G401.6 (cell line): Measurements from ENCODE around the gene FHIT.
"Not testable (repeated sequence)": the region's sequence is repeated elsewhere in the genome, so short reads cannot be mapped to it uniquely, and the experiment has no call there.

ENCODE experiments used
- FAIRE-seq: peaks from 2 replicates; lab custom pipeline; 2012; peaks lifted over from hg19 to GRCh38; lab: Jason Lieb, UNC

The FHIT gene

DNA sequence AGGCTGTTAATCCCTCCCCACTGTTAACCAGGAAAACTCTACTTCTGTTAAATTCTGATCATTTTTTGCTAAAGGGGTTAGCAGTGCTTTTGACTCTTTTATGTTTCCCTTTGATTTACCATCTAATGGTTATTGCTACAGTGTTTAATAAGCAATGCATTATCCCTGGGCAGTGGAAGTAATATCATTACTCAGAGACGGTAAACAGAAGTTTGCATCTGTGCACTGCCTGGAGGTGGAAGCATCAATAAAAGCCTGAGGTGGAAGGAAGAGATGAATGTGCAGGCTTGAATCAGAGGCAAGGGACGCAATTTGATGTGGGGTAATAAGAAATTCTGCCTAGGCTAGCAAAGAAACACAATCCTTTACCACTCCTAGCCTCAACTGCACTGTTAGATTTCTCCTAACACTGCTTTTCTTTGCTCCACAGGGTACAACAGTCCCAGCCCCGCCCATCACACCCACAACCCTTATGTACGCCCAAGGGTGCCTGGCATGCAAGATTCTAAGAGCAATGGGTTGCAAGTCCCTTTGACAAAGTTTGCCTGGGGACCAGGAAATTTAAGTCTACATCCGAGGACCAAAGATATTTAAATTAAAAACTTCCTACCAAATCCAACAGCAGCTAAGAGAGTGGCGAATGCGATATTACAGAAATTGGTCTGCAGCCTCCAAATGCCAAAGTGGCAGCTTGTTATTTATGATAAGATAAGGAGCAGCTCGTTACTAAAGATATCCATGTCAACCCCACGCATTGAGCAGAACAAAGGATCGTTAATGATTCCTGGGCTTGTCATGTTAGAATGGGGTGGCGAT is 261.4 kb downstream of the FHIT start:
- no peak for FAIRE-seq

DNA sequence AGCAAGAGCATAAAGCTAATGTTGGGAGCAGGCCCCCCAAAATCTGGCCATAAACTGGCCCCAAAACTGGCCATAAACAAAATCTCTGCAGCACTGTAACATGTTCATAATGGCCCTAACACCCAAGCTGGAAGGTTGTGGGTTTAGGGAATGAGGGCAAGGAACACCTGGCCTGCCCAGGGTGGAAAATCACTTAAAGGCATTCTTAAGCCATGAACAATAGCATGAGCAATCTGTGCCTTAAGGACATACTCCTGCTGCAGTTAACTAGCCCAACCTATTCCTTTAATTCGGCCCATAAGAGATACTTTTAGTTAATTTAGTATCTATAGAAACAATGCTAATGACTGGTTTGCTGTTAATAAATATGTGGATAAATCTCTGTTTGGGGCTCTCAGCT is 264.1 kb downstream of the FHIT start:
- not testable (repeated sequence) for FAIRE-seq

DNA sequence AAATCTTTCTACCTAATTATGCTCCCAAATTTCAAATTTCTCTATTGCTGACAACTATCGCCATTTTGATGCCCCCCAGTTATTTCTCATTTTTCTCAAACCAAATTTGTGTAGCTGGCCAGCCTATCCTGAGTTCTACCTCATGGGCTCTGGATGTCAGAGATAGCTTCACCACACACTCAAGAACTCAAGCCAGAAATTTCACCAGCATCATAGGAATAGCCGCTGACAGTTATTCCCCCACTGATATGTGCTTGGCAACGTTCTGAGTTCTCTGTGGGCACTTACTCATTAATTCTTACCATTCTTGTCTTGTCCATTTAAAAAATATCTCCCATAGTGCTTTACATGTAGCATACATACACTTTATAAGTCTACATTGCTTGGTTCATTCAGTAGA is 264.7 kb downstream of the FHIT start:
- no peak for FAIRE-seq

DNA sequence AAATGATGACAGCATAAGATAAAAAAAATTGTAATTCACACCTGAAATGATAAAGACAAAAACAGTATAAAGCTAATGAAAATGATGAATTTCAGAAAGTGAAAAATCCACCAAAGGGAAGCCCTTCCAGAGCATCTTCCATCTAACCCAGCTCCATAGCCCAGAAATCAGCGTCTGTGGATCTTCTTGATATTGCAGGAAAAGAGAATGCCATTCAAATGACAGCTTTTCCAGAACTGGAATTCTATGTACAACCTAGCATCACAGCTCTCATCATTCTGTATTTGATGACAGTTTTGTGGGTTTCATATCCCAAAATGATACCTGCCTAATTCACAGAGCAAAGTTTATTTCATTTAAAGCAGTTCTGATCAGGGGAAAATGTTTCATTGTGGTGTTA is 267.3 kb downstream of the FHIT start:
- FAIRE-seq = no peak

DNA sequence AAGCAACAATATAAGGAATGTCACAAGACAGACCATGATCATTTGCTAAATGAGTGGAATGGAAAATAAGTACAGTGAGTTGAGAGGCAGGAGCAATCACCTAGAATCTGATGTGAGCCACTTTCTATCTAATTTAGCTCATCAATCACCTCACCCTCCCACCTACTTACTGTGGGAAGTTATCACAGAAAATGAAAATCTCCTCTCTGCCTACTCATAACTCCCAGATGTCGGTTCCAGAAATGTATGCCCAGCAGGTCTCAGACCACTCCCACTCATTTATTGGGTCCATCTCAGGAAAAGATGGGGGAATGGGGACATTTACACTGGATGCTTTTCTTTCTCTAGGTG is 270.9 kb downstream of the FHIT start:
- no peak for FAIRE-seq

DNA sequence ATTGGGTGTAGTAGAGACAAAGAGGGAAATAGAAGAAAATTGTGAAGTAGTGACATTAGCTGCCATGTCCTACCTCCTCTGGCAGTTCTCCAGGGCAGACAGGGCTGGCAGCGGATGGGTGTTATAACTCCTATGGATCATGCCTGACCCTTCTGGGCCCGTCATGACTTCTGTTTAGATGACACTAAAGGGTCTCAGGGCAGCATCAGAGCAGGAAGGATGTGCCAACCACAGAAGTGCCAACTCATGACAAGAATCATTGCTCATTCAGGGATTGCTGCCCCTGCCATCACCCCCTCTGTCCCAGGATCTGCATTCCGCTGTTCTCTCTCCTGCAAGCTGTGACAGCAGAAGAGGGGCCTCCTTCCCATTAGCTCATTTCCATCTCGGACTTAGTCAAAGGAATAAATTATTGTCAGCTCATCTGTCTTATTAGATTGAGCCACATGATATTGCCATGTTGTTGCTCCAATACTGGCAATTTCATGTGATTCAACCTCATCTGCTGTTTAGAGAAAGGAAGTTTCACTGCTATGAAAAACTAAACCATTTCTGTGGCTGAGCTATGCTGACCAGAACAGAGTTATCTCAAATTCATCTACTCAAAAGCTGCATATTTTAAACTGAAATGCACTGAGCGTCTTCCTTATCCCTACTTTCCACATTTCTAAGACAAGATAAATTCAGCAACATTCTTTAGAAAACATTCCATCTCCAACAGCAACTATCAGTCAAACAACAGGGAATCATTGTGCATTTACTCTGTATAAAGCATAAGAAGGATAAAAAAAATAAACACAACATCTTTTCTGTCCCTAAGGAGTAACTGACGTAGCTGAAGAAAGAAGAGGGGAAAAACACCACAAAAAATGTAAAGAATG is 271.6 kb downstream of the FHIT start:
- no peak for FAIRE-seq

DNA sequence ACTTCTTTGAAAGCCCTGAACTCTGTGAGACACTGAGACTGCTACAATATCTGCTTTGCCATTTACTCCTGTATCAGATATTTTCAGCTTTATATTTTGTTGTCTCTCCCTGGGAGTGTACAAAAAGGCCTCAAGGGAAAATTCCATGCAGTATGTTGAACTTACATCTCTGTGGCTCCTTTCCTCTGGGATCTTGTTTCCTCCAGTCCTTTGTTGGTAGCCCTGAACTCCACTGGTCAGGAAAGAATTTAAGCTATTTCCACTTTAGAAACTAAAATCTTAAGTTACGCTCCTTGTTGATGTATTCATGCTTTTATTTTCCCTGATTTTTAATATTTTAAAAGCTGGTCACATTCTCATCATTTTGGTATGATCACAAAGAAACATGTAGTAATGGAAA is 277.9 kb downstream of the FHIT start:
- no peak for FAIRE-seq

DNA sequence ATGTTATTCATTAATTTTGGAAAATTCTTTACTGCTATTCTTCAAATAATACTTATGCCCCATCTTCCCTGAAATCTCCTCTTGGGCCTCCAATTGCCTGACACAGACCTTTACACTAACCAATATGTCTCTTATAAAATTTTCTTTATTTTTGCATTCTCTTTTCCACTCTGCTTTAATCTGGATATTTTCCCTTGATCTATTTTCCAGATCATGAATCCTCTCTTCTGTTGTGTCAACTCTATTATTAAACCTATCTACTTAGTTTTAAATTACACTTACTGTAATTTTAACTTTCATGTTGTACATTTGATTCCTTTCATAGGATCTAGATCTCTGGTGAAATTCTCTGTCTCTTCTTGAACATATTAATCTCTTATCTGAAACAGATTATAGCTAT is 278.7 kb downstream of the FHIT start:
- FAIRE-seq = no peak

DNA sequence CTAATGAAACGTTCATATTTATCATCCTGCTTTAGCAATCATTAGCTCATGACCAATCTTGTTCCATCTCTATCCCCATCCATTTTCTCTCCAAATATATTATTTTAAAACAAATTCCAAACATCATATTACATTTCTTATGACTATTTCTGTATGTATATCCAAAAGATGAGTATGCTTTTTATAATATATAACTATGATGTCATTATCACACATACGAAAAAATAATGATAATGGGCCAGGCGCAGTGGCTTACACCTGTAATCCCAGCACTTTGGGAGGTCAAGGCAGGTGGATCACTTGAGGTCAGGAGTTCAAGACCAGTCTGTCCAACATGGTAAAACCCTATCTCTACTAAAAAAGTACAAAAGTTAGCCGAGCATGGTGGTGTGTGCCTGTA is 280.4 kb downstream of the FHIT start:
- FAIRE-seq = no peak

DNA sequence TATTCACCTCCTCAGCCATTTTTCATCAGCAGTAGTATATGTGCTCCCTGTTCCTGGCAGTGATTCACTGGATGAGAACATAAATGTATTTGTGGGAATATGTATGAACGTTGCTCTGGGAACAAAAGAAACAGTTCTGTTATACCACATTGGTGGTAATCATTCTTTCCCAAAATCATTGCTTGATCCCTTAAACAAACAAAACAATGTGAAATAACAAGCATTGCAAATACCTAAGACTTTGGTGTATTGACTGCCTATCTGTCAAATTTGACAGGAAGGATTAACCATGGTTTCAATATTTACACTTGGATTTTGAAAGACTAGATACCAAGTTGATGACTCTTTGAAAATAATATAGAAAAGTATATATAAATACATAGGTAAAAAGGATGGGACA is 284.1 kb downstream of the FHIT start:
- no peak for FAIRE-seq

DNA sequence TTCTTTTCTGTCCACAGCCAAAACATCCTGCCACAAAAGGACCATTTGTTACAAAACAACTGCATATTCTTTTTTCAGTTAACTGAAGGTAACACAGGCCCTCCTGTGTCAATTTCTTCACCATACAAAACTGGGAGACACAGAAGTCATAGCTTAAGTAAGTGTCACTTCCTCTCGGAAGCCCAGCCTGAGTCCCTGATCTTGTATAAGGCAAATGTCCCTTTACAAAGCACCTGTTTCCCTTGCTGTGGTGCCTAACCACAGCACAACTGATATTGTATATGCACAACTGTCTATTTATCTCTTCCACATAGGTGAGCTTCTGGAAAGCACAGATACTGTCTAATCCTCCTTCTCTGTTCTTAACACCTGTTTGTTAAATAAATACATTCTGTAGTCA is 293.7 kb downstream of the FHIT start:
- no peak for FAIRE-seq

DNA sequence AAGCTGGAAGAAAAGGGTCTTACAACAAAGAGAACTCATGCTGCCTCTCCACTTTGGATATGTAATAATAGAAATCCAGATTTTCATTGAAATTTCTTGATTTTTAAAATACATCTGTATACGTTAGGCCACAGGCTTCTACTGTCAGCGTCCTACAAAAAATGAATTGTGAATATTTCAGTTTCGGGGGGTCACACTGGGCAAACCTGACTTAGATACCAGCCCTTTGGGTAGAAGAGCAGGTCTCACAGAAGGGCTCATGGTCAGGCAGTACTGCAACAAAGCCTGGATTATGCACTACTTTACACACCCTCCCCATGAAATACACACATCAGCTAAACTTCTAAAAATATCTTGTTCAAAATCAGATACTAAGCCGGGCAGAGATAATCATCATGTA is 294.5 kb downstream of the FHIT start:
- no peak for FAIRE-seq

DNA sequence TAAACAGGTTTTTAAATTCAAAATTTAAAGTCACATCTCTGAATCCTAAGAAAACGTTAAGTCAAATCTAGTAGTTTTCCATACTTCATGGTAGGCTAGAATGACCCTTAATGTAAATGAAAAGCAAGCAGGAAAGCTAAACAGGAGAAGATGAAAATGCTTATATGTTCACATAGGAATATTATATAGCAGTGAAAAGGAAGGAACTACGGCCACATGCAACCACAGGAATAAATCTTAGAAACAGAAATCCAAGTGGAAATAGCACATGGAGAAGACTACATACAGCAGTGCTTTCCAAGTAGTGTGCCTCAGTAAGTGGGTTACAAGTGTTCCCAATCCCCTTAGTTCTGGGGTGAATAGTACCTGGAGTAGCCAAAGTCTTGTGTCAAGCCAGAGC is 296.2 kb downstream of the FHIT start:
- FAIRE-seq = no peak

DNA sequence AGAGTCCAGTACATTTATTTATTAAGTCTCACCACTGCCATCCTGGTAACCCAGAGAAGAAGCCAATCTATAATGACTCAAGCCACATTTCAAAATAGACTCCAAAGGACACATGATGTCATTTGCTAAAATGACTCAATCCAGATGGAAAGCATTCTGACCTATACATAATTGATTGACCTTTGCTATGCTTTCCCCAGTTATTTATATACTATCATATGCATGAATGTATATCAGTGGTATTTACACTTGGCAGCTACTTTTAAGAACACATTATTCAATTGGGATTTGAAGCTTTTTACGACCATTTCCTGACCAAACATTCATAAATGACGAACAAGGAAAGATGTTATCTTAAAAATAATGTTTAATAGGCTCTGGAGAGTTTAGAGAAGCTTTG is 297.2 kb downstream of the FHIT start:
- FAIRE-seq = no peak

DNA sequence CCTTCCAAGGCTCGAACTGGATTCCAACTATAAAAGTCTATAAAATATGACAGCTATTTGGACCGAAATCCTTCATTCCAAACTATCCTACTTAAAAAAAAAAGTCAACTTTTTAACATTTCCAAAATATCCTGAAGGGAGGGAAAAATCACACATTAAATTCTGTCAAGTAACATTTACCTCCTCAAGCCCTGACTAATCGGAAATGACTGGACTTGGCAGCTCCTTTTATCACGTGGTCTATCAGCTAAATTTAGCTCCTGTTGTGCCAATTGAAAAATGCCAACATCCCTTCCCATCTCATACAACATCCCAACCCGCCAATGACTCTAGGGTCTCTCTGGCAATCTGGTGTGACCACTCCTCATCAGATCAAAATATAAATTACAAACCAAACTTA is 297.9 kb downstream of the FHIT start:
- FAIRE-seq = no peak

DNA sequence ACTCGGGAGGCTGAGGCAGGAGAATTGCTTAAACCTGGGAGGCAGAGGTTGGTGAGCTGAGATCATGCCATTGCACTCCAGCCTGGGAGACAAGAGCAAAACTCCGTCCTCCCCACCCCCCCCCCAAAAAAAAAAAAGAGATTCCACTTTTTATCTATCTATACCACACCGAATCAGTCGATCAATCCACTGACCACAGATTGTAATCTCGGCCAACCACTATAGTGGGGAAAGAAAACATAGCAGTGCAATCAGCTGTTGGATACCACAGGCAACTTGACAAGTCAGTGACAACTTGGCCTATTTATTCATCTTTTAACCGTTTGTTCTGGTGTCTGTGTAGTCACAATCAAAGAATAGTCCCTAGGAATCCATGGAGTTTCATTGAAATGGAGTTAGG is 299.2 kb downstream of the FHIT start:
- FAIRE-seq = no peak

DNA sequence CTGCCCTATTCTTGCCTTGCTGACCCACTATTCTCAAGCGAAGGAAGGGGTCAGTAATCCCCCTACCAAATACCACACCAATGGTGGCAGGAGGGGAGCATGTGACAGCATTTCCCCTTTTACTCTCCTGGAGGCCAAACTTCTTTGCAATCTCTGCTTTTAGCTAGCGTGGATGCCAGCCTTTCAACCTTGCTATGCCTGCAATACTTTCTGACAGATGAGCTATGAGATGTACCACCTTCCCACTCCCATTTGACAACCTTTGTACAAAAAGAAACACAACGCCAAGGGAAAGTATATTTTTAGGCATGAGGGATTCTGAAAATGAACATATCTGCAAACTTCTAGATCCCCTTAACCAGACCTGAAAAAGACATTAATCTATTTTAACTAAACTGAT is 302.1 kb downstream of the FHIT start:
- no peak for FAIRE-seq

DNA sequence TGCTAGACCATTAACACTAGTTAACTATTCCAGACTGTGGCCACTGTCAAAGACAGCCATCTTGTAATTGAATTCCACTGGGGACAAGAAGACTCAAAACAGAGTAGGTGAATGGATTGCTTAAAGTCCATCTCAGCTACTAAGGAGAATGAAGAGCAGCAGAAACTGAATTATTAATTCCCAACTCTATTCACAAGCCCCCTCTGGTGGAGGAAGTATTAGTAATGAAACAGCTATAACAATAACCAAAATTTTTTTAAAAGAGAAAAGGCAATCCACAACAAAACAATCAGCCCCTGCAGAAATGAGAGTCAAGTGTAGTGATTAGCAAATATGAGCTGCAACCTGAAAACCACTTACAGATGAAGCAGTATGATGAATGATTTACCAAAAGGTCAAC is 302.8 kb downstream of the FHIT start:
- no peak for FAIRE-seq

DNA sequence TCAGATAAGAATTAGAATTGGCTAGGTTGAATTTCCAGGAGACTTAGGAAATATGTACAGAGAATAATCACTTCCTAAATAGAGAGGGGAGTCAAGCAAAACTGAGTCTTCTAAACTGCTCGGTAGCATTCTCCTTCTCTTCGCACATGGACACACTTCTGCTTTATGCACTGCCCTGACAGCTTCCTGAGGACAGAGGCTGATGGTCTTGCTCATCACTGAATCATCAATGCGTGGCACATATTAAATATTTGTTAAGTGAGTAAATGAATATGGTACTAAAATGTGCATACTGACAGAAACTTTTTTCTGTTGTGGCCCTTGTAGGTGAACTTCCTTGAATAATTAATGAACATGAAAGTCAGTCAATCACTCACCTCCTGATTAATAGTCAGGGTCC is 315.5 kb downstream of the FHIT start:
- no peak for FAIRE-seq

DNA sequence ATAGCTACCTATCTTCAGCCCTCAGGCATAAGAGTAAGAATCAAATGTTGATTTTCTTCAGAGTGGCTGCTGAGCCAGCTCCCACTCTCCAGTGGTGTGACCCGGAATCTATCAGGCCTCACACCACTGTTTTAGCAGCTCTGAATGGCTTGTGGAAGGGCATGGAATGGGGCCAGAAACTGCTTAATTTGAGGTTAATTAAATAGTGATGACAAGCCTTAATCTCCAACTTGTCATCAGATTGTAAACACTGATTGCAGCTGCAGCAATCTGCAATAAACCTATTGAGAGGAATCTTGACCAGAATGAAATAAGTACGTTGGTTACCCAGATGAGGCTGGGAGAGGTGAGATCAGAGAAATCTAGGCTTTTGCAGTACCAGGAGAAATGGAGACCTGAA is 317.4 kb downstream of the FHIT start:
- no peak for FAIRE-seq

DNA sequence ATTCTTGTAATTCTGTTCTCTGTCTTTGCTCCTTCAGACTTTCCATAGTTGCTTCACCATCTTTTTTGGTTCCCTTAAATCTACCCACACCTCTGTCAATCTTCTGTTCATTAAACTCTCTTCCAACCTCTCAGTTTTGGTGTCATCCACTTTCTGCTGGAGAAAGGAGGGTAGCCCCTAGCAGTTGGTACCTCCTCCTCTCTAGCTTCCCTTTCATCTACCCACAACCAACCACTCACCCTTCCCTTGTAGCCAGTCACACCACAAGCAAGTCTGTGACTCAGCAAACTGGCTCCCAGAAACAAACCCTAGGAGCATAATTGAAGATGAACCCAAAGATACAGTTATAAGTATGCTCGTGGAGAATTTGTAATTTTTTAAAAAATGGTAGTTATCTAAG is 318.6 kb downstream of the FHIT start:
- FAIRE-seq = no peak

DNA sequence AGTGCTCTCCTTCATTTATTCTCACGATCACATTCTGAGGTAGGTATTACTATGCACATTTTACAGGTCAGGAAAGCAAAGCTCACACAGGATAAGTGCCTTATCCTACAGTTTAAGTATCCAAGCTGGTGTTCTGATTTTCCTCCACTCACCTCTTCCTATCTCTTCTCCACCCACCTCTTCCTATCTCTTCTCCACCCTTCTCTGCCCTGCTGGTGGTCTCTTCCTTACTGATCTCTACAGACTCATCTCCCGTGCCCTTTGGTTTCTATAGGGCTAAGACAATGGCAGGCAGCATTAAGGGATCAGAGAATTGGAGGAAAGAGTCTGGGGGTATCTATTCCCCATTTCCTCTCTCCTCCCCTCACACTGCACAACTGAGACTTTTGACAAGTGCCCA is 319.1 kb downstream of the FHIT start:
- no peak for FAIRE-seq

DNA sequence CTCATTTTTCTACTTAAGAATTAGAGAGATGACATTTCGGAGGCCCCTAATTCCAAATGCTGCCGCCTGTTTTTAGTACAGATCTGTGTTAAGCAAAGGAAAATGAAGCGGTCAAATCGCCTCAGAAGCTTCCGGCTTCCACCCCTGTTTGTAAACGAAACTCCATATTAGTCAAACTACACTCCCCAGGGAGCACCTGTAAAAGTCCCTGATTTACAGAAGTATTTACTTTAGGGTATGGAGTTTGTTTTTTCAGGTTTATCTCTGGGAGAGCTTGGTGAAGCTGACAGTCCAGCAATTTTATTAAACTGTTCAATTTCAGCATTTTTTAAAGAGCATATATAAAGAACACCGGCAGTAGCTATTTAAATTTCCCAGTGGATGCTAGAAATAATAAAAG is 319.8 kb downstream of the FHIT start:
- no peak for FAIRE-seq

DNA sequence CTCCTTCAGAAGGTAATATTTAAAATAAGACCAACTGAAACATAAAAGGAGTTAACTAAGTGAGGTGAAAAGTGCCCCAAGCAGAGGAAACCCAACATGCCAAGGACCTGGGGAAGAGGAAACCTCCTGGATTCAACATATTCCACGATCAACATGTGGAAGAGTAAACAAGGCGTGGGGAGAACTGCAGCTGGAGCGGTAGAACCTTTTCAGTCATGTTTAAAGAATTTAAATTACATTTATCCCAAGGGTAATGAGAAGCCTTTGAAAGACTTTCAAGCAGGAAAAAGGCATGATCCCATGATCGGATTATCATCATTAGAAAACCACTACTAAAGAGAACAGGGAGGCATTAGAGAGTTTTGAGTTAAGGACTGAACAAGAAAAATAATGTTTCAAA is 330.7 kb downstream of the FHIT start:
- no peak for FAIRE-seq
